Peyer's patch (tissue), 4 donors: ENCODE measurements around the gene SYCN.

ENCODE experiments used
- POLR2A ChIP-seq, 2 donors: fragments of 450-650 bp; IDR thresholded peaks; one replicate each; pipeline ENCODE4 v1.5.1; 2017; ENCODE audit warnings: antibody characterized with exemption in 2 of 2, mild to moderate bottlenecking in 2 of 2, moderate library complexity in 2 of 2
- TF ChIP-seq, protein P1 (sequence below), 6 experiments: fragments of 450-650 bp in 4 of 6; fragments of 200-600 bp in 2 of 6; sonication (generic) in 1 of 6; IDR thresholded peaks; one replicate each; pipeline ENCODE4 v1.5.1; 2017 to 2019; ENCODE audit warnings: antibody characterized with exemption in 6 of 6, mild to moderate bottlenecking in 3 of 6, moderate library complexity in 1 of 6

DNA sequence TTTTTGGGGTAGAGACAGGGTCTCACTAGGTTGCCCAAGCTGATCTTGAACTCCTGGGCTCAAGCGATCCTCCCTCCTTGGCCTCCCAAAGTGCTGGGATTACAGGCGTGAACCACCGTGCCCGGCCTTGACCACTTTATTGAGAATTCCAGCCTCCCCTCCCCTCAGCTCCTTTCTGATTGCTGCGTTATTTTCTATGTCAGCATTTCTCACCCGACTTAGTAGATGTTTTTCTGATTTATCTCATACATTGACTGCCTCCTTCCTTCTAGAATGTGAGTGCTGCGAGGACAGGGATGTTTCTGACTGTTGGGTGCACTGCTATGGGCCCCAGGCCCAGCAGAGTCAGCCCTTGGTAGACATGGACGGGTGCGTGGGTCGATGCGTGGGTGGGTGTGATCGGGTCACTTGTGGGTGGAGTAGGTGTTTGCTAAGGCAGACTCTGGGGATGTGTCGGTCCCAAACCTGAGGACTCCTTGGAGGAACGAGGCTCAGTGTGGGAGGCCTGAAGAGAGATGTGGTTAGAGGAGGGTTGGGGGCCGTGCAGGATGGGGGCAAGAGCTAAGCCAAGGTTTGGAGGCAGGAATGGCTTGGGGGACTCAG is 41.5 kb downstream of the SYCN start:
- TF ChIP-seq, protein P1, sequence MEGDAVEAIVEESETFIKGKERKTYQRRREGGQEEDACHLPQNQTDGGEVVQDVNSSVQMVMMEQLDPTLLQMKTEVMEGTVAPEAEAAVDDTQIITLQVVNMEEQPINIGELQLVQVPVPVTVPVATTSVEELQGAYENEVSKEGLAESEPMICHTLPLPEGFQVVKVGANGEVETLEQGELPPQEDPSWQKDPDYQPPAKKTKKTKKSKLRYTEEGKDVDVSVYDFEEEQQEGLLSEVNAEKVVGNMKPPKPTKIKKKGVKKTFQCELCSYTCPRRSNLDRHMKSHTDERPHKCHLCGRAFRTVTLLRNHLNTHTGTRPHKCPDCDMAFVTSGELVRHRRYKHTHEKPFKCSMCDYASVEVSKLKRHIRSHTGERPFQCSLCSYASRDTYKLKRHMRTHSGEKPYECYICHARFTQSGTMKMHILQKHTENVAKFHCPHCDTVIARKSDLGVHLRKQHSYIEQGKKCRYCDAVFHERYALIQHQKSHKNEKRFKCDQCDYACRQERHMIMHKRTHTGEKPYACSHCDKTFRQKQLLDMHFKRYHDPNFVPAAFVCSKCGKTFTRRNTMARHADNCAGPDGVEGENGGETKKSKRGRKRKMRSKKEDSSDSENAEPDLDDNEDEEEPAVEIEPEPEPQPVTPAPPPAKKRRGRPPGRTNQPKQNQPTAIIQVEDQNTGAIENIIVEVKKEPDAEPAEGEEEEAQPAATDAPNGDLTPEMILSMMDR (IDR thresholded peaks at IDR 0.05) = no peak
- no peak for TF ChIP-seq POLR2A (IDR thresholded peaks at IDR 0.05)
